Uterus (tissue), 2 donors: ENCODE measurements around the gene WFS1.

Experiments
- CTCF ChIP-seq, 4 experiments: fragments of 200-600 bp in 2 of 4; fragments of 450-650 bp in 2 of 4; sonication (generic) in 2 of 4; IDR thresholded peaks; one replicate each; pipeline ENCODE4 v1.5.1; 2016 to 2019; ENCODE audit warnings: antibody characterized with exemption in 4 of 4, mild to moderate bottlenecking in 2 of 4, moderate library complexity in 1 of 4
- POLR2A ChIP-seq, 2 donors: fragments of 450-650 bp; IDR thresholded peaks; one replicate each; pipeline ENCODE4 v1.6.1; 2016; ENCODE audit warnings: antibody characterized with exemption in 2 of 2, mild to moderate bottlenecking in 1 of 2, moderate library complexity in 1 of 2

GRCh38 chr4:6269616-6270511 is at the start of gene WFS1:
- TF ChIP-seq CTCF (IDR thresholded peaks at IDR 0.05) (no peak), POLR2A (IDR thresholded peaks at IDR 0.05) (peak; percentile 94)
